ENCODE results near the gene HYCC1. TPM values are rescaled to one million over a fixed set of nuclear protein-coding genes. Genes with fewer than 3 reads are reported as not detected.
A peak's percentile ranks its signal among the peaks of the same experiment; 100 is the strongest.

The HYCC1 gene
- polyA plus RNA-seq, 2 of the 4 experiments (the other 2 are of a cell fraction), result 16.8 to 24.6 TPM

GRCh38 chr7:23061327-23061726, 47.4 kb upstream of the HYCC1 start:
- TF ChIP-seq PBX3 (IDR thresholded peaks at IDR 0.05), result no peak
- TF ChIP-seq EP300 (IDR thresholded peaks at IDR 0.05), result no peak
- TF ChIP-seq HOXB5 (CRISPR knock-in tag; IDR thresholded peaks at IDR 0.05), result no peak
- no peak for TF ChIP-seq CBX2 (IDR thresholded peaks at IDR 0.05; ENCODE audit: borderline replicate concordance, low read depth)
- TF ChIP-seq REST (IDR thresholded peaks at IDR 0.05), result peak; percentile 51; the same call in 1 of the 2 replicates
- TF ChIP-seq FOXS1 (CRISPR knock-in tag; IDR thresholded peaks at IDR 0.05), result no peak
- no peak for TF ChIP-seq ZC3H11A (IDR thresholded peaks at IDR 0.05)
- ATAC-seq (no peak), DNase-seq (ENCODE audit: low read depth in 1 of 2, low spot score in 1 of 2) (no peak), FAIRE-seq (no peak)
- no peak overlapping the region for H3K4me2 ChIP-seq
- H3K27ac ChIP-seq, result no peak overlapping the region
- H3K9me3 ChIP-seq, result no peaks in the 10 kb centered on the region
- no peak overlapping the region for H3K4me3 ChIP-seq
- 80% methylated on average over 6 of the region's 6 CpGs for whole genome bisulfite sequencing (ENCODE audit: missing lambda C conversion rate)
- CTCF ChIA-PET, result interaction anchor here (1.2 to 1.5 kb wide), 3 partner anchors 12 to 502 kb away, joined by 3 to 7 read pairs (median 3); no protein-coding TSS in a partner anchor
- POLR2A ChIA-PET, result no interaction called here
- H3K4me1 ChIP-seq, result peaks cover 3% of the 10 kb centered on the region; the same call in 1 of the 3 replicates

GRCh38 chr7:23058408-23059096, 44.6 kb upstream of the HYCC1 start:
- CTCF ChIA-PET, result interaction anchor here (1.6 to 6.5 kb wide), 6 partner anchors 15 to 503 kb away, joined by 5 to 101 read pairs (median 18); partner anchors contain the start of gene IL6
- H3K9me3 ChIP-seq, result no peaks in the 10 kb centered on the region
- H3K27ac ChIP-seq, result no peak overlapping the region
- no peak overlapping the region for H3K4me3 ChIP-seq
- peaks cover 3% of the 10 kb centered on the region; the same call in 1 of the 3 replicates for H3K4me1 ChIP-seq
- ATAC-seq (no peak), DNase-seq (ENCODE audit: low read depth in 1 of 2, low spot score in 1 of 2) (no peak), FAIRE-seq (peak; percentile 51)
- POLR2A ChIA-PET, result no interaction called here
- 41% methylated on average over 6 of the region's 6 CpGs for WGBS (ENCODE audit: missing lambda C conversion rate)
- TF ChIP-seq PBX3 (IDR thresholded peaks at IDR 0.05), result no peak
- no peak for TF ChIP-seq MYC (IDR thresholded peaks at IDR 0.05; ENCODE audit: borderline replicate concordance, low read length)
- TF ChIP-seq KDM5A (IDR thresholded peaks at IDR 0.05), result no peak
- no peak for TF ChIP-seq CHD4 (IDR thresholded peaks at IDR 0.05; ENCODE audit: borderline replicate concordance)
- TF ChIP-seq FOSL2 (IDR thresholded peaks at IDR 0.05), result no peak
- TF ChIP-seq FOSL2 (CRISPR knock-in tag; IDR thresholded peaks at IDR 0.05), result no peak
- TF ChIP-seq KDM1A (IDR thresholded peaks at IDR 0.05; ENCODE audit: low read depth), result no peak
- TF ChIP-seq ELK1 (IDR thresholded peaks at IDR 0.05; ENCODE audit: low read depth, low read length), result no peak
- TF ChIP-seq MAX (IDR thresholded peaks at IDR 0.05), result no peak
- TF ChIP-seq HEYL (CRISPR knock-in tag; IDR thresholded peaks at IDR 0.05), result no peak
- TF ChIP-seq CHD2 (IDR thresholded peaks at IDR 0.05; ENCODE audit: low read length, partially characterized antibody), result no peak
- TF ChIP-seq CBX2 (IDR thresholded peaks at IDR 0.05; ENCODE audit: borderline replicate concordance, low read depth), result no peak
- no peak for TF ChIP-seq TFCP2L1 (CRISPR knock-in tag; IDR thresholded peaks at IDR 0.05)
- TF ChIP-seq SMC3 (IDR thresholded peaks at IDR 0.05), result no peak
- no peak for TF ChIP-seq NFE2L2 (conservative IDR thresholded peaks at IDR 0.05; ENCODE audit: low read length)
- TF ChIP-seq SREBF2 (IDR thresholded peaks at IDR 0.05), result no peak
- no peak for TF ChIP-seq RNF2 (IDR thresholded peaks at IDR 0.05; ENCODE audit: borderline replicate concordance, low read depth)
- no peak overlapping the region for H3K4me2 ChIP-seq

All from A549 (cell line).